Upper lobe of left lung (tissue), 6 donors: ENCODE measurements around the gene AUP1. TPM values are rescaled to one million over a fixed set of nuclear protein-coding genes. Genes with fewer than 3 reads are reported as not detected.

Source experiments
- ATAC-seq, 2 donors: fragments of 200-7000 bp; cut with Tn5 transposase; one replicate each; pipeline ENCODE4 v1.9.1; 2022; ENCODE audit warnings: mild to moderate bottlenecking in 2 of 2, moderate library complexity in 2 of 2; ENCODE audit not compliant: low FRiP score in 2 of 2
- DNase-seq, 2 donors: peaks; one replicate each; pipeline ENCODE4 v3.0.0-alpha.2; 2019 to 2020
- H3K27ac ChIP-seq, 4 donors: fragments of 200-600 bp; sonication (generic); one replicate each; pipeline ENCODE4 v1.5.1; 2016 to 2019
- H3K27me3 ChIP-seq, 4 donors: fragments of 200-600 bp; sonication (generic); one replicate each; pipeline ENCODE4 v1.5.1; 2017 to 2019
- H3K36me3 ChIP-seq, 4 donors: fragments of 200-600 bp; sonication (generic); one replicate each; pipeline ENCODE4 v1.5.1; 2016 to 2019
- H3K4me1 ChIP-seq, 4 donors: fragments of 200-600 bp; sonication (generic); one replicate each; pipeline ENCODE4 v1.5.1; 2018 to 2019
- H3K4me3 ChIP-seq, 4 donors: fragments of 200-600 bp; sonication (generic); one replicate each; pipeline ENCODE4 v1.5.1; 2017 to 2019; ENCODE audit warnings: mild to moderate bottlenecking in 2 of 4, moderate library complexity in 1 of 4
- H3K9me3 ChIP-seq, 4 donors: fragments of 200-600 bp; sonication (generic); one replicate each; pipeline ENCODE4 v1.5.1; 2018 to 2019
- CTCF ChIP-seq, 6 experiments: fragments of 450-650 bp in 4 of 6; fragments of 200-600 bp in 2 of 6; sonication (generic) in 2 of 6; IDR thresholded peaks; one replicate each; pipeline ENCODE4 v1.5.1; 2016 to 2019; ENCODE audit warnings: antibody characterized with exemption in 6 of 6
- EP300 ChIP-seq, 4 donors: sonication (generic); formaldehyde crosslinking; IDR thresholded peaks; one replicate each; pipeline ENCODE4 v1.5.1; 2017; ENCODE audit warnings: antibody characterized with exemption in 4 of 4, control low read depth in 2 of 4
- POLR2A ChIP-seq, 4 donors: fragments of 450-650 bp; IDR thresholded peaks; one replicate each; pipeline ENCODE4 v1.5.1; 2016 to 2017; ENCODE audit warnings: antibody characterized with exemption in 4 of 4, mild to moderate bottlenecking in 2 of 4
- POLR2AphosphoS5 ChIP-seq, 2 donors: sonication (generic); formaldehyde crosslinking; IDR thresholded peaks; one replicate each; pipeline ENCODE4 v1.5.1; 2017; ENCODE audit warnings: antibody characterized with exemption in 2 of 2
- WGBS, 2 donors: methylation state at CpG; one replicate each; pipeline ENCODE4 v1.1.5; 2017 to 2018; 5-methylcytosine and 5-hydroxymethylcytosine counted together
- total RNA-seq, 6 donors: library from RNA; depleted of rRNA in 4 of 6; stranded (reverse); fragments of >200 nt in 4 of 6; gene quantifications; one replicate each; pipeline versions ENCODE4 v1.1.0 to v1.2.1, GENCODE V29; 2016 to 2021
- donor health status: DM: no; HTN: no; CAD: no; lungs with moderate emphysema.
- donor health status: DM: no; HTN: yes; CAD: no; lungs with severe emphysema.

Gene AUP1
- total RNA-seq: 100 to 1,000 TPM in 4 of 6 donors, 10 to 100 TPM in 2; 93.4 to 337 (median 125) TPM

GRCh38 chr2:74529357-74530238 is at the start of gene AUP1, which contains the start of gene HTRA2:
TSS of gene AUP1 (minus strand) at chr2:74529706. CDS start at chr2:74529629, 77 bp downstream.
TSS of gene HTRA2 (plus strand) at chr2:74529933. CDS start at chr2:74530007, 74 bp downstream.
- peak within 1 kb of the TSS; percentile 90 to 95 (median 94) for H3K27ac ChIP-seq
- H3K4me3 ChIP-seq: peak within 1 kb of the TSS; percentile 65 to 94 (median 82)
- TF ChIP-seq CTCF (IDR thresholded peaks at IDR 0.05): peak in 3 of 6 experiments; percentile 14 to 46 (median 45)
- peak in 2 of 4 donors; percentile 46 to 83 for TF ChIP-seq EP300 (IDR thresholded peaks at IDR 0.05)
- TF ChIP-seq POLR2A (IDR thresholded peaks at IDR 0.05): peak in 3 of 4 donors; percentile 74 to 91 (median 80)
- peak; percentile 93 to 94 for TF ChIP-seq POLR2AphosphoS5 (IDR thresholded peaks at IDR 0.05)
- WGBS, 2 donors: 0% methylated on average over 10 to 41 of the region's 87 CpGs
- H3K4me1 ChIP-seq: peaks cover 22 to 35% (median 26%) of the 10 kb centered on the region in 4 donors
- H3K36me3 ChIP-seq: peaks cover 16 to 46% (median 30%) of the 10 kb centered on the region in 4 donors
- ATAC-seq: peak; percentile 97 to 98
- H3K27me3 ChIP-seq: no peaks in the 10 kb centered on the region
- no peaks in the 10 kb centered on the region for H3K9me3 ChIP-seq
- peak; percentile 97 to 100 for DNase-seq

GRCh38 chr2:74578408-74578807 is 48.9 kb upstream of the AUP1 start:
- H3K27ac ChIP-seq: peak overlapping the region in 1 of 4 donors; percentile 68
- H3K27me3 ChIP-seq: no peaks in the 10 kb centered on the region
- H3K9me3 ChIP-seq: no peaks in the 10 kb centered on the region
- ATAC-seq (no peak), DNase-seq (no peak)
- peaks cover 3 to 19% (median 8%) of the 10 kb centered on the region in 4 donors for H3K4me1 ChIP-seq
- WGBS, 2 donors: 52 to 69% methylated on average over 3 of the region's 3 CpGs
- no peaks in the 10 kb centered on the region for H3K36me3 ChIP-seq
- TF ChIP-seq EP300 (IDR thresholded peaks at IDR 0.05) (no peak), CTCF (IDR thresholded peaks at IDR 0.05) (no peak), POLR2AphosphoS5 (IDR thresholded peaks at IDR 0.05) (no peak), POLR2A (IDR thresholded peaks at IDR 0.05) (no peak)
- no peak overlapping the region for H3K4me3 ChIP-seq

GRCh38 chr2:74577448-74577847 is 47.9 kb upstream of the AUP1 start:
- Histone ChIP-seq H3K36me3 (no peaks in the 10 kb centered on the region), H3K27ac (peak overlapping the region; percentile 39 to 68 (median 61)), H3K4me3 (no peak overlapping the region), H3K9me3 (no peaks in the 10 kb centered on the region), H3K4me1 (peaks cover 5 to 21% (median 9%) of the 10 kb centered on the region in 4 donors), H3K27me3 (no peaks in the 10 kb centered on the region)
- TF ChIP-seq CTCF (IDR thresholded peaks at IDR 0.05) (no peak), POLR2A (IDR thresholded peaks at IDR 0.05) (no peak), EP300 (IDR thresholded peaks at IDR 0.05) (no peak), POLR2AphosphoS5 (IDR thresholded peaks at IDR 0.05) (no peak)
- 30 to 33% methylated on average over 2 of the region's 2 CpGs for WGBS, 2 donors
- ATAC-seq (peak; percentile 47 to 85), DNase-seq (peak in 1 of 2 donors; percentile 36)

- Histone ChIP-seq H3K4me1 (peaks cover 5 to 21% (median 9%) of the 10 kb centered on the region in 4 donors), H3K27ac (peak overlapping the region; percentile 39 to 68 (median 61))
- peak; percentile 71 to 91 for ATAC-seq
Observed at GRCh38 chr2:74576863-74577229, 47.3 kb upstream of the AUP1 start.

More at GRCh38 chr2:74576863-74577229, 47.3 kb upstream of the AUP1 start:
- Histone ChIP-seq H3K4me3 (no peak overlapping the region), H3K27me3 (no peaks in the 10 kb centered on the region), H3K36me3 (no peaks in the 10 kb centered on the region), H3K9me3 (no peaks in the 10 kb centered on the region)
- TF ChIP-seq EP300 (IDR thresholded peaks at IDR 0.05) (peak in 1 of 4 donors; percentile 25), CTCF (IDR thresholded peaks at IDR 0.05) (no peak), POLR2A (IDR thresholded peaks at IDR 0.05) (peak in 1 of 4 donors; percentile 54), POLR2AphosphoS5 (IDR thresholded peaks at IDR 0.05) (peak; percentile 23 to 40)
- WGBS, 2 donors: 25 to 56% methylated on average over 1 of the region's 1 CpG
- peak in 1 of 2 donors; percentile 62 for DNase-seq
